ENCODE results near the gene SLC22A2. TPM values are rescaled to one million over a fixed set of nuclear protein-coding genes. Genes with fewer than 3 reads are reported as not detected.

SLC22A2 gene
- total and polyA plus RNA-seq, 2 donors from 2014 or later: 27.9 to 73.7 TPM

DNA sequence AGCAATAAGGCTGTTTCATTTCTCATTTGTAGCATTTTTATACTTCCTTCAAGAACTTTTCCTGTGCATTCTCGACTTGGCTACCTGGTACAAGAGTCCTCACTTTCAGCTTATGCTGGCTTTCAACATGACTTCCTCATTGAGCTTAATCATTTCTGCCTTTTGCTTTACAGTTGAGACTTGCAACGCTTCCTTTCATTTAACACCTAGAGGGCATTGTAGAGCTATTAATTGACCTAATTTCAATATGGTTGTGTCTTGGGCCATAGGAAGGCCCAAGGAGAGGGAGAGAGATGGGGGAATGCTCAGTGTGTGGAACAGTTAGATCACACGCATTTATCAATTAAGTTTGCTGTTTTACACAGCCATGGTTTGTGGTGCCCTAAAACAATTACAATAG, 37.2 kb downstream of the SLC22A2 start:
- H3K9me3 ChIP-seq (ENCODE audit: control insufficient read depth in 2 of 3, insufficient read depth in 1 of 3, low read length in 3 of 3): no peaks in the 10 kb centered on the region
- no peak for TF ChIP-seq CTCF (IDR thresholded peaks at IDR 0.05; ENCODE audit: borderline replicate concordance, extremely low read depth, insufficient read depth)
- H3K9ac ChIP-seq (ENCODE audit: low read length in 3 of 3): no peak overlapping the region
- peak in 2 of 5 donors; percentile 33 for DNase-seq
- H3K27me3 ChIP-seq (ENCODE audit: control insufficient read depth, insufficient read depth, low read length): no peaks in the 10 kb centered on the region
- intact Hi-C loops (cut with DNase I): no loop called here
- H3K27ac ChIP-seq (ENCODE audit: low read depth in 2 of 2, low read length in 2 of 2): no peak overlapping the region
- peaks cover 0 to 6% (median 0%) of the 10 kb centered on the region in 3 donors for H3K36me3 ChIP-seq (ENCODE audit: control insufficient read depth in 2 of 3, insufficient read depth in 3 of 3, low read length in 3 of 3)
- FAIRE-seq: no peak
- peaks cover 0 to 23% (median 5%) of the 10 kb centered on the region in 3 donors for H3K4me1 ChIP-seq (ENCODE audit: control insufficient read depth in 2 of 3, insufficient read depth in 2 of 3, low read depth in 1 of 3, low read length in 3 of 3)
- no peak overlapping the region for H3K4me3 ChIP-seq (ENCODE audit: low read length in 3 of 3)

DNA sequence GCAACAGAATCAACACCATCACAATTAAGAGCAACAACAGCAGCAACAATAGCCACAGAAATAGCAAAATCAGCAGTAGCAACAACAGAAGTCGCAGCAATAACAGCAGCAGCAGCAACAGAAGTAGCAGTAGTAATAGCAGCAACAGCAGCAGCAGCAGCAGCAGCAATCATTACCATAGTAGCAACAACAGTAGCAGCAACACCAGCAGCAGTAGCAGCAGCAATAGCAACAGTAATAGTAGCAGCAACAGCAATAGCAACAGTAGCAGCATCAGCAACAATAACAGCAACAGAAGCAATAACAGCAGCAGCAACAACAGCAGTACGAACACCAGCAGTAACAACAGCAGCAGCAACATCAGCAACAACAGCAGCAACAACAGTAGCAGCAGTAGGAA, 39.8 kb downstream of the SLC22A2 start:
- intact Hi-C loops (cut with DNase I): no loop called here
- no peak overlapping the region for H3K4me3 ChIP-seq (ENCODE audit: low read length in 3 of 3)
- TF ChIP-seq CTCF (IDR thresholded peaks at IDR 0.05; ENCODE audit: borderline replicate concordance, extremely low read depth, insufficient read depth): no peak
- peaks cover 0 to 6% (median 0%) of the 10 kb centered on the region in 3 donors for H3K36me3 ChIP-seq (ENCODE audit: control insufficient read depth in 2 of 3, insufficient read depth in 3 of 3, low read length in 3 of 3)
- DNase-seq (no peak), FAIRE-seq (no peak)
- no peaks in the 10 kb centered on the region for H3K9me3 ChIP-seq (ENCODE audit: control insufficient read depth in 2 of 3, insufficient read depth in 1 of 3, low read length in 3 of 3)
- H3K27me3 ChIP-seq (ENCODE audit: control insufficient read depth, insufficient read depth, low read length): no peaks in the 10 kb centered on the region
- no peak overlapping the region for H3K9ac ChIP-seq (ENCODE audit: low read length in 3 of 3)
- no peak overlapping the region for H3K27ac ChIP-seq (ENCODE audit: low read depth in 2 of 2, low read length in 2 of 2)
- peaks cover 0 to 5% (median 2%) of the 10 kb centered on the region in 3 donors for H3K4me1 ChIP-seq (ENCODE audit: control insufficient read depth in 2 of 3, insufficient read depth in 2 of 3, low read depth in 1 of 3, low read length in 3 of 3)

GRCh38 chr6:160217863-160218262, 40.8 kb downstream of the SLC22A2 start:
- H3K4me3 ChIP-seq (ENCODE audit: low read length in 3 of 3): no peak overlapping the region
- intact Hi-C loops (cut with DNase I): no loop called here
- FAIRE-seq (no peak), DNase-seq (no peak)
- peaks cover 0 to 5% (median 2%) of the 10 kb centered on the region in 3 donors for H3K4me1 ChIP-seq (ENCODE audit: control insufficient read depth in 2 of 3, insufficient read depth in 2 of 3, low read depth in 1 of 3, low read length in 3 of 3)
- H3K36me3 ChIP-seq (ENCODE audit: control insufficient read depth in 2 of 3, insufficient read depth in 3 of 3, low read length in 3 of 3): peaks cover 0 to 6% (median 0%) of the 10 kb centered on the region in 3 donors
- no peaks in the 10 kb centered on the region for H3K27me3 ChIP-seq (ENCODE audit: control insufficient read depth, insufficient read depth, low read length)
- no peaks in the 10 kb centered on the region for H3K9me3 ChIP-seq (ENCODE audit: control insufficient read depth in 2 of 3, insufficient read depth in 1 of 3, low read length in 3 of 3)
- TF ChIP-seq CTCF (IDR thresholded peaks at IDR 0.05; ENCODE audit: borderline replicate concordance, extremely low read depth, insufficient read depth): no peak
- no peak overlapping the region for H3K9ac ChIP-seq (ENCODE audit: low read length in 3 of 3)
- H3K27ac ChIP-seq (ENCODE audit: low read depth in 2 of 2, low read length in 2 of 2): no peak overlapping the region

GRCh38 chr6:160217073-160217472, 41.5 kb downstream of the SLC22A2 start:
- H3K4me1 ChIP-seq (ENCODE audit: control insufficient read depth in 2 of 3, insufficient read depth in 2 of 3, low read depth in 1 of 3, low read length in 3 of 3): peaks cover 0 to 5% (median 2%) of the 10 kb centered on the region in 3 donors
- no peaks in the 10 kb centered on the region for H3K27me3 ChIP-seq (ENCODE audit: control insufficient read depth, insufficient read depth, low read length)
- FAIRE-seq (no peak), DNase-seq (no peak)
- intact Hi-C loops (cut with DNase I): no loop called here
- no peak overlapping the region for H3K4me3 ChIP-seq (ENCODE audit: low read length in 3 of 3)
- peaks cover 0 to 6% (median 0%) of the 10 kb centered on the region in 3 donors for H3K36me3 ChIP-seq (ENCODE audit: control insufficient read depth in 2 of 3, insufficient read depth in 3 of 3, low read length in 3 of 3)
- H3K9me3 ChIP-seq (ENCODE audit: control insufficient read depth in 2 of 3, insufficient read depth in 1 of 3, low read length in 3 of 3): no peaks in the 10 kb centered on the region
- H3K9ac ChIP-seq (ENCODE audit: low read length in 3 of 3): no peak overlapping the region
- no peak for TF ChIP-seq CTCF (IDR thresholded peaks at IDR 0.05; ENCODE audit: borderline replicate concordance, extremely low read depth, insufficient read depth)
- H3K27ac ChIP-seq (ENCODE audit: low read depth in 2 of 2, low read length in 2 of 2): no peak overlapping the region
